GM11168 (cell line): ENCODE measurements around the gene GRAMD1B.

Experiments
- in situ Hi-C: fragments of 300-500 bp; cut with MboI; formaldehyde crosslinking; loops from one replicate; pipeline ENCODE4 v1.12.0; 2022; ENCODE audit warnings: low sequenced_read_pairs; ENCODE audit not compliant: unreplicated experiment

The GRAMD1B gene

DNA sequence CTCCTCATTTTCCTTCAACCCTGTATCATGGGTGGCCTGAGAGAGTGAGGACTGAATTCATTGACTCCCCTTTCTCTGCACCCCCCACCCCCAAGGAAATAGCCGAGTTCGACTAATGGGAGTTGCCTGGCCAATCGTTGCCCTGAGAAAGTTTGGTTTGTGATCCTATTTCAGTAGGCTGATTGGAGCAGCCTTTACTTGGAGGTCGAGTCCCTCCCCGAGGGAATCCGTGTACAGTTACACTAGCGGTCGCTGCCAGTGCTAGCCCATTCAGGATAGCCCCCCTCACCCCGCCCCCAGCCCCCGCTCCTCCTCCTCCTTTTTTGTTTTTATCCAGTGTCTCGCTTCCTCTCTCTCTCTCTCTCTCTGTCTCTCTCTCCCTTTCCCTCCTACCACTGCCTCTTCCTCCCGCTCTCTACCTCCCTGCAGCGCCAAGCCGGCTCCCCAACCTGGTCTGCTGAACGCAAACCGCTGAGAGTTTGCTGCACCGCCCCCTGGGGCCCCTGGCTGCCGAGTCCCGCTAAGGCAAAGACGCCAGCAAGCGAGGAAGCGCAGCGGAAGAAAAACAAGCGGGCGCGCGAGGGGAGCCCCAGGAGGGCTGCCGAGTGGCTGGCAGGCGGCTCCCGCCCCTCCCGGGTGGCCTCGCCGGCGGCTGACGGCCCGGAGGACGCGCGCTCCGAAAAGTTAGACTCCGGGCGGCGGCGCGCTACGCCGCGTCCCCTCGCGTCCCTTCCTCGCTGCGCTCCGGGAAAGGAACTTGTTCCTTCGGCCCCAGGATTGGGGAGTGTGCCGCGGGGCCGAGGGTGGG lies at the start of gene GRAMD1B:
GRAMD1B (plus strand) TSS at position 357 of the 808 bp plus-strand sequence. CDS start 524 bp downstream, outside the sequence.
- in situ Hi-C loops = no loop called here

DNA sequence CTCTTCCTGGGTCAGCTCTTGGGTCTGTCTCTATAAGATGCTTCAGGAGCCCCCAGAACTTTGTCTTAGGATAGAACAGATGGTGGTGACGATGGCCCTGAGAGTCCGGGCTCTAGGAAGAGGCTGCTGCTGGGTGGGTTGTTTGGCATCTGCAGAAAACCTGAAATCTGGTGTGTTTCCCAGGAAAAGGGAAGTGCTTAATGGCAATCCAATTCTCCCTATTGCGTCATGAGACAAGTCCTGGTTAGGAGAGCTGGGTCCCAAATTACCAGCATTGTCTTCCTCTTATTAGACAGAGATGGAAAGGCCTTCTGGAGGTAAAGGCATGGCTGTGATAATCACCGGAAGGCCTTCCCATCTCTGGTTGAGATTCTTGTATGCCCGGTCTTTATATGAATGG lies 48.9 kb upstream of the GRAMD1B start:
- in situ Hi-C loops = loop anchor here (5.0 kb wide), 1 partner anchor 91 kb away; no protein-coding TSS in a partner anchor

- in situ Hi-C loops = loop anchor here (5.0 kb wide), 1 partner anchor 90 kb away; no protein-coding TSS in a partner anchor
Measured at GRCh38 chr11:123381817-123382554, 48.1 kb upstream of the GRAMD1B start.

- in situ Hi-C loops = loop anchor here (5.0 kb wide), 1 partner anchor 90 kb away; no protein-coding TSS in a partner anchor
Measured at GRCh38 chr11:123382555-123383074, 47.5 kb upstream of the GRAMD1B start.

GRCh38 chr11:123384116-123384515 lies 46.0 kb upstream of the GRAMD1B start:
- in situ Hi-C loops = loop anchor here (5.0 kb wide), 1 partner anchor 88 kb away; no protein-coding TSS in a partner anchor

DNA sequence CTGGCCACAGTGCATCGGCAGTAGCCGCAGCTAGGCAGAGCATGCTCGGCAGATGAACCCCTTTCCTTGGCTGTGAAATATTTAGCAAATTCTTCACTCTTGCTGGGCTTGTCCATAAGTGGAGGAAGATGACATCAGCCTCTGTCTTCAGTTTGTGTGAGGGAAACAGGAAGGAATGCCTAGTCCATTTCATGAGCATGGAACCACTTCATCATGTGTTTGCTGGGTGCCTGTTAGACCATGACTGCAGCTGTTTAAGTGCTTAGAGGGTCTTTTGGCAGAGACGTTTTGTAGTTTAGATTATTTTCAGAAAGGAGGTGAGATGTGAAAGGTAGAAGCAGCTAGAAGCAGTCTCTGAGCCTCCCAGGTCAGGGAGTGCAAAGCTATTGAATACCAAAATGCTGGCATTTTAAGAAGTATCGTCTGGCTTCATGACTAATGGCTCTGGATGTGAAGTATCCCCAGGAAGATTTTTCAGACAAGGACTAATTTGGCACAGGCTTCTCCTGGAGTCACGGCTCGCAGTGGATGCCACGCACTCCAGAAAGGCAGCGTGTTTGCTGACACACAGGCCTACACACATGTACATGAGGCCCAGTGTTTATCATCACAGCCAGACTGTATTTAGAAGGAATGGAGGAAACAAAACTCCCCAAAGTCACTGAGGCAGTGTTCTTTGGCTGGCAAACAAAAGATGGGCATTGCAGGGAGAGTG lies 43.1 kb upstream of the GRAMD1B start:
- in situ Hi-C loops = no loop called here

DNA sequence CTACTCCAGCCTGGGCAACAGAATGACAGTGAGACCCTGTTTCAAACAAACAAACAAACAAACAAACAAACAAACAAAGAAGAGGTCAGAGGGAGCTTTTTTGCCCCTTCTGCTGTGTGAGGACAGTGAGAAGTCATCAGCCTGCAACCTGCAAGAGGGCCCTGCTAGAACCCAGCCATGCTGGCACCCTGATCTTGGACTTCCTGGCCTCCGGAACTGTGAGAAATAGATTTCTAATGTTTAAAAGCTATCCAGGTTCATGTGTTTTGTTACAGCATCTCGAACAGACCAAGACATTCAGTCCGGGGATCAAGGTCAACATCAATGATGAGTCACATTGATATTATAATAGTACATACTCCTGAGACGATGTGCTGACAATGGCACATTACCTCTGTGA lies 41.4 kb upstream of the GRAMD1B start:
- in situ Hi-C loops = no loop called here

DNA sequence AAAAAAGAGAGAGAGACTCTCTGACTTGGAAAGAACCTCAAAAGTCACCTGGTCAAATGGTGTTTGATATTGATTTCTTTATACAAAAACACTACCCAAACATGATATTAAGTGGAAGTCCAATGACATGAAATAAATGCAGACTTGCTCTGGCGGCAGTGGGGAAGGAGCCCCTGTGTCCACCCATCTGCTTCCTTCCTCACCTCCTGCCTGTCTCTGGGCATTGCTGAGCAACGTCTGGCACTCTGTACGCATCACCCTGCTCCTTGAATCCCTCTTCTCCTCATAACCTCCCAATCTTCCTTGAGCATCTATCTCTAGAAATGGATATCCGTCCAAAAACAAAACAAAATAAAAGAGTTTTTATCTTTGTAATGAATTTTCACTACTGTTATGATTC lies 39.9 kb upstream of the GRAMD1B start:
- in situ Hi-C loops = no loop called here

DNA sequence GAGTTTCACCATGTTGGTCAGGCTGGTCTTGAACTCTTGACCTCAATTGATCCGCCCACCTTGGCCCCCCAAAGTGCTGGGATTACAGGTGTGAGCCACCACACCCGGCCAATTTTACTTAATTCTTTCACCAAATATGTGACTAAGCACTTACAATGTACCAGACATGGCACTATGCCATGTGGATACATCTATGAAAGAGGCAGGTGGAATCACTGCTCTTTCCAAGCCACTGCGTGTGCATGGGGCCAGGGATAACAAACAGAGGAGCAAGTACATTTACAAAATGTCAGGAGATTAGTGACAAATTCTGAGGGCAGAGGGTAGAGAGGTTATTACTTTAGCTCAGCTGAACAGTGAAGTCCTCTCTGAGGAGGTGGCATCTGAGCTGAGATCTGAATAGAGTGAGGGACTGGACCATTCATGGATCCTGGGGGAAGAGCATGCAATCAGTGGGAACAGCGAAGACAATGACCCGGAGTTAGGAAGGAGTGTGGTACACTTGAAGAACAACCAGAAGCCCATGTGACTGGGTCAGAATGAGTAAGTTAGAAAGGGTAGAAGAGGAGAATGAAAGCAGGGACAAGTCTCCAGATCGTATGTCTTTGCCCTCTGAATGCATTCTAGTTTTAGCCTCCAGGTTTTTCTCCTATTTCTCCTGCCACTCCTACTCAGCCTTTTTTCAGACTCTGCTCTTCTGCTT lies 38.3 kb upstream of the GRAMD1B start:
- in situ Hi-C loops = no loop called here

DNA sequence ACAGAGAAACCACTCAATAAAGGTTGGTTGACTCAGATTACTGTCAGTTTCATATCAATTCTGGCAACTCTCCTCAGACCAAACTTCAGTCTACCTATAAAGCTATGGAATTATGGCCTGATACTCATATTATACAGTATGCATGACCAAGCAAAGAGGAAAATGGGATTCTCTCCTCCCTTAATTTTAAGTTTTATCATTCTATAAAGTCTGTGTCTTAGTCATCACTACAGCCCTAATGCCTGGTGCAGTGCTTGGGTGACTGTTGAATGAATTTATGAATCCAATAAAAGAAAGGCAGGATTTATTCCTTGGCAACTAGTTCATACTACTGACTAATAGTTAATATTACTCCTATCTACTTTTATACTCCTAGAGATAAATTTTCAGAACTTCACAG lies 37.6 kb upstream of the GRAMD1B start:
- in situ Hi-C loops = no loop called here

GRCh38 chr11:123392844-123393243 lies 37.2 kb upstream of the GRAMD1B start:
- in situ Hi-C loops = no loop called here

- in situ Hi-C loops = no loop called here
Measured at GRCh38 chr11:123393312-123393927, 36.6 kb upstream of the GRAMD1B start.

- in situ Hi-C loops = no loop called here
Measured at GRCh38 chr11:123404676-123405075, 25.4 kb upstream of the GRAMD1B start.

DNA sequence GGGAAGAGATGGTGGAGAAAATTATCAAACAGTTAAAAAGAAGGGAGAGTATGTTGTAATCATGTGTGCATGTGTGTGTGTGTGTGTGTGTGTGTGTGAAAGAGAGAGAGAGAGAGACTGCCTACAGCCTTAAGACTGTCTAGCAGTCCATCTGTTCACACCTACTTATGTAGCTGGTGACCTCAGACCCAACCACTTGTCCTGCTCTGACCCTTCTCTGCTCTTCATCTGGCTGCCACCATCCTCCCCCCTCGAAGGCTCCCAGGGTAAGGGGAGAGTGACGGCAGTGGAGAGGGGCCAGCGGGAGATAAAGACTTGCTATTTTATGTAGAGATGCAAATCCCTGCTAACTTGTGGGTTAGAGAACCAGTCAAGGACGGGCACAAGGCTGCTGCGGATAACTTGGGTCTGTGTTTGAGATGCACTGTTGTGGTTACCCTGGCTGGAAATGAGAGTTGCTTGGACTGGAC lies 24.9 kb upstream of the GRAMD1B start:
- in situ Hi-C loops = no loop called here

DNA sequence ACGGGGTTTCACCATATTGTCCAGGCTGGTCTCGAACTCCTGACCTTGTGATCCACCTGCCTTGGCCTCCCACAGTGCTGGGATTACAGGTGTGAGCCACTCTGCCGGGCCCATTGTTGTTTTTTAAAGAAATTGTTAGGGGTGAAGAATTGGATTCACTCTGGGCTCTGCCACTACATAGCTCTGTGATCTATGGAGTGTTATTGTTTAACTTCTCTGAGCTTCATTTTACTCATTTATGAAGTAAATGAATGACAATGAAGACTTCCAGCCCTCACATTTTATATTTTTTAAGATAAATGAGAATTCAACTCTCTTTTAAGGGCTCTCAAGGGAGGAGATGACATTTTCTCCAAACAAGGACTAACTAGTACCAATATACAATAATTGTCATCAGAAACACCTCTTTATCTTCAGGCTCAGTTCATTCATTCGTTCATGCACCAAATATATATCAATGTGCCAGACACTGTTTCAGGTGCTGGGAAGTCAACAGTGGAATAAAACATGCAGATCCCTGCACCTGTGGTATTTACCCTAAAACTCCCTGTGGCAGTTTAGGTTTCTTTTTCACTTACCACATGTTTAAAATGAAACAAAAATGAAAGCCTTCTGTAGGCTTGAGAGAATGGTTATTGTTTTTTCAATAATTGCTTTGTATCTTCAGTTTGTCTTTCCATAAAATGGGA lies 23.5 kb upstream of the GRAMD1B start:
- in situ Hi-C loops = no loop called here

- in situ Hi-C loops = no loop called here
Measured at GRCh38 chr11:123407130-123407995, 22.7 kb upstream of the GRAMD1B start.

DNA sequence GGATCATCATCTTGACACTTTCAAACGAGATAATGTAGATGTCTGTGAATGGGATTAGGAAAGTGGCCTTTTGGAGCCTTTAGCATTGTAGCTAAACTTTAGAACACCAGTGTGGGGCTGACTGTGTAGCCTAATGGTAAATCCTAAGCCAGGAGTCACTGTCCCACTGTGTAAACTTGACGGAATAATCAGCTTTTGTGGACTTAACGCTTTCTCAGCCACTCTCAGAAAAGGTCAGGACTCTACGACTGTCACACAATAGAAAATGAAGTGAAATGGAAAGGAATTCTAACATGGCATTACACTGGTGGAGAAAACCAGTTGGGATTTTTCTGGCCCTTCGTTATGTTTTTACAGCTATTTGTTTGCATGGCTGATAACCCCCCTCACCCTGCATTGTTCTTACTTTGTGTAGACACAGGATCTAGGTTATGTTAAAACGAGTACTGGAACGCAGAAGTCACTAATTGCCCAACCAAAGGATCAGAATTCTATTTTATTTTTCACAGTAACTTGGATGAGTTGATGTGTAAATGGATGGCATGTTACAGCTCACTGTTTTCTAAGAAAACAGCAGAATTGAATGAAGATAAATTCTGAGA lies 22.0 kb upstream of the GRAMD1B start:
- in situ Hi-C loops = no loop called here
